ENCODE measurements around the gene MICB.

DNA sequence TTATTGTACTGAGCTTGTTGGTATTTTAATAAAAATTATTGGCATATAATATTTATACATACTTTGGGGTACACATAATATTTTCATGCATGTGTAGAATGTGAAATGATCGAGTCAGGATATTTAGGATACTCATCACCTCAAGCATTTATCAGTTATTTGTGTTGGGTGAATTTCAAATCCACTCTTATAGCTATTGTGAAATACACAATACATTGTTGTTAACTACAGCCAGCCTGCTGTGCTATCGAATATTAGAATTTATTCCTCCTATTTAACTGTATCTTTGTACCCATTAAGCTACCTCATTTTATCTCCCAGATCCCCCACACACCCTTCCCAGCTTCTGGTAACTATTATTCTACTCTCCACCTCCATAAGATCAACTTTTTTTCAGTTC, 14.6 kb upstream of the MICB start:
- TF ChIP-seq, protein P1, sequence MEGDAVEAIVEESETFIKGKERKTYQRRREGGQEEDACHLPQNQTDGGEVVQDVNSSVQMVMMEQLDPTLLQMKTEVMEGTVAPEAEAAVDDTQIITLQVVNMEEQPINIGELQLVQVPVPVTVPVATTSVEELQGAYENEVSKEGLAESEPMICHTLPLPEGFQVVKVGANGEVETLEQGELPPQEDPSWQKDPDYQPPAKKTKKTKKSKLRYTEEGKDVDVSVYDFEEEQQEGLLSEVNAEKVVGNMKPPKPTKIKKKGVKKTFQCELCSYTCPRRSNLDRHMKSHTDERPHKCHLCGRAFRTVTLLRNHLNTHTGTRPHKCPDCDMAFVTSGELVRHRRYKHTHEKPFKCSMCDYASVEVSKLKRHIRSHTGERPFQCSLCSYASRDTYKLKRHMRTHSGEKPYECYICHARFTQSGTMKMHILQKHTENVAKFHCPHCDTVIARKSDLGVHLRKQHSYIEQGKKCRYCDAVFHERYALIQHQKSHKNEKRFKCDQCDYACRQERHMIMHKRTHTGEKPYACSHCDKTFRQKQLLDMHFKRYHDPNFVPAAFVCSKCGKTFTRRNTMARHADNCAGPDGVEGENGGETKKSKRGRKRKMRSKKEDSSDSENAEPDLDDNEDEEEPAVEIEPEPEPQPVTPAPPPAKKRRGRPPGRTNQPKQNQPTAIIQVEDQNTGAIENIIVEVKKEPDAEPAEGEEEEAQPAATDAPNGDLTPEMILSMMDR (IDR thresholded peaks at IDR 0.05): no peak
- TF ChIP-seq POLR2A (IDR thresholded peaks at IDR 0.05): no peak
